CD14-positive monocyte (primary cell): ENCODE data around the gene WNT5B. TPM values are rescaled to one million over a fixed set of nuclear protein-coding genes. Genes with fewer than 3 reads are reported as not detected.

Experiments used
- DNase-seq, 3 donors: peaks; one replicate each; pipeline ENCODE4 v3.0.0-alpha.2; 2011 to 2022
- H2AFZ ChIP-seq: 2 replicates; pipeline ENCODE4 v1.6.0; 2012; ENCODE audit warnings: mild to moderate bottlenecking, low read depth, low read length, inconsistent platforms; ENCODE audit not compliant: insufficient read depth, poor library complexity, severe bottlenecking
- H3K27ac ChIP-seq, 2 donors: 1 replicate in 1 of 2; 2 replicates in 1 of 2; pipeline ENCODE4 v1.5.1; 2012 to 2013; ENCODE audit warnings: low read length in 2 of 2, control low read depth in 1 of 2, inconsistent platforms in 1 of 2, low read depth in 1 of 2, mild to moderate bottlenecking in 1 of 2
- H3K27me3 ChIP-seq, 2 donors: one replicate each; pipeline versions ENCODE4 v1.6.0 to v1.6.1; 2011 to 2013; ENCODE audit warnings: low read length in 2 of 2; ENCODE audit not compliant: control insufficient read depth in 2 of 2, insufficient read depth in 2 of 2
- H3K36me3 ChIP-seq, 2 donors: replicated peaks in 1 of 2; 1 replicate in 1 of 2; 2 replicates in 1 of 2; pipeline versions ENCODE4 v1.5.1 to v1.6.1; 2012 to 2013; ENCODE audit warnings: low read length in 2 of 2, control low read depth in 1 of 2, inconsistent platforms in 1 of 2, mild to moderate bottlenecking in 1 of 2; ENCODE audit not compliant: insufficient read depth in 2 of 2, control insufficient read depth in 1 of 2
- H3K4me1 ChIP-seq, 2 donors: 1 replicate in 1 of 2; 2 replicates in 1 of 2; pipeline versions ENCODE4 v1.5.1 to v1.6.1; 2012 to 2013; ENCODE audit warnings: low read length in 2 of 2, control low read depth in 1 of 2, inconsistent platforms in 1 of 2, mild to moderate bottlenecking in 1 of 2, moderate library complexity in 1 of 2; ENCODE audit not compliant: insufficient read depth in 2 of 2, control insufficient read depth in 1 of 2
- H3K4me2 ChIP-seq: replicated peaks from 2 replicates; pipeline ENCODE3; 2012; ENCODE audit warnings: low read length, moderate library complexity, mild to moderate bottlenecking; ENCODE audit not compliant: poor library complexity, severe bottlenecking; ENCODE audit errors: extremely low read depth
- H3K4me3 ChIP-seq, 3 experiments: fragments of 200-600 bp in 1 of 3; sonication (generic) in 1 of 3; replicated peaks in 1 of 3; 1 replicate in 2 of 3; 2 replicates in 1 of 3; pipeline ENCODE4 v1.5.1; 2011 to 2013; ENCODE audit warnings: low read length in 3 of 3, mild to moderate bottlenecking in 3 of 3, control low read depth in 2 of 3, low read depth in 2 of 3, inconsistent platforms in 1 of 3, moderate library complexity in 1 of 3
- H3K79me2 ChIP-seq: 2 replicates; pipeline ENCODE4 v1.6.0; 2012; ENCODE audit warnings: mild to moderate bottlenecking, control low read depth, inconsistent platforms, low read length, moderate library complexity; ENCODE audit not compliant: insufficient read depth
- H3K9ac ChIP-seq: 2 replicates; pipeline ENCODE4 v1.6.0; 2017; ENCODE audit warnings: low read length, mild to moderate bottlenecking; ENCODE audit not compliant: insufficient read depth, poor library complexity, severe bottlenecking
- H3K9me3 ChIP-seq, 2 donors: replicated peaks in 1 of 2; 1 replicate in 1 of 2; 2 replicates in 1 of 2; pipeline versions ENCODE4 v1.5.1 to v1.6.1; 2012 to 2013; ENCODE audit warnings: low read length in 2 of 2, control low read depth in 1 of 2; ENCODE audit not compliant: control insufficient read depth in 1 of 2, insufficient read depth in 1 of 2
- H4K20me1 ChIP-seq: 2 replicates; pipeline ENCODE4 v1.6.0; 2012; ENCODE audit warnings: mild to moderate bottlenecking, low read length, control low read depth, moderate library complexity; ENCODE audit not compliant: insufficient read depth
- H3K27ac Mint-ChIP-seq, 7 donors: one replicate each; pipeline ENCODE4 v1.8.0; 2020; ENCODE audit warnings: mild to moderate bottlenecking in 7 of 7, mixed read lengths in 7 of 7, moderate library complexity in 6 of 7, inconsistent platforms in 2 of 7
- H3K27me3 Mint-ChIP-seq, 3 donors: one replicate each; pipeline ENCODE4 v1.8.0; 2021 to 2022; ENCODE audit warnings: low read depth in 3 of 3, mild to moderate bottlenecking in 3 of 3, mixed read lengths in 3 of 3, moderate library complexity in 3 of 3, inconsistent platforms in 1 of 3
- H3K36me3 Mint-ChIP-seq, 2 donors: one replicate each; pipeline ENCODE4 v1.8.0; 2020; ENCODE audit warnings: mixed read lengths in 2 of 2, inconsistent platforms in 1 of 2, mild to moderate bottlenecking in 1 of 2
- H3K4me1 Mint-ChIP-seq: one replicate; pipeline ENCODE4 v1.8.0; 2020; ENCODE audit warnings: mild to moderate bottlenecking, mixed read lengths
- H3K4me3 Mint-ChIP-seq, 2 donors: one replicate each; pipeline ENCODE4 v1.8.0; 2020; ENCODE audit warnings: mild to moderate bottlenecking in 2 of 2, mixed read lengths in 2 of 2, moderate library complexity in 1 of 2
- H3K9me3 Mint-ChIP-seq, 7 donors: one replicate each; pipeline ENCODE4 v1.8.0; 2020 to 2022; ENCODE audit warnings: mixed read lengths in 7 of 7, mild to moderate bottlenecking in 6 of 7, moderate library complexity in 6 of 7, inconsistent platforms in 2 of 7
- WGBS: methylation state at CpG from one replicate; pipeline ENCODE4 v1.1.5; 2013; ENCODE audit warnings: missing lambda C conversion rate; ENCODE audit not compliant: insufficient coverage; 5-methylcytosine and 5-hydroxymethylcytosine counted together
- intact Hi-C, 2 donors: fragments of 100-400 bp; cut with micrococcal nuclease; formaldehyde crosslinking; loops; one replicate each; pipeline versions ENCODE4 v1.15.0 to v1.15.1; 2023
- polyA plus RNA-seq, 3 donors: library from polyadenylated mRNA; depleted of rRNA in 1 of 3; unstranded in 2 of 3; stranded (reverse) in 1 of 3; fragments of 300-500 nt in 2 of 3; fragments of >200 nt in 1 of 3; fragmentation: Illumina TruSeq in 2 of 3; gene quantifications; 1 replicate in 2 of 3; 2 replicates in 1 of 3; pipeline ENCODE4 v1.2.3, GENCODE V29; 2012 to 2021
- TF ChIP-seq, protein P1 (sequence below): fragments of 200-600 bp; IDR thresholded peaks from one replicate; pipeline ENCODE4 v1.8.0; 2022; ENCODE audit warnings: antibody characterized with exemption, mild to moderate bottlenecking

WNT5B gene
- polyA plus RNA-seq, 3 donors, result 2.7 to 4.1 (median 3.1) TPM

DNA sequence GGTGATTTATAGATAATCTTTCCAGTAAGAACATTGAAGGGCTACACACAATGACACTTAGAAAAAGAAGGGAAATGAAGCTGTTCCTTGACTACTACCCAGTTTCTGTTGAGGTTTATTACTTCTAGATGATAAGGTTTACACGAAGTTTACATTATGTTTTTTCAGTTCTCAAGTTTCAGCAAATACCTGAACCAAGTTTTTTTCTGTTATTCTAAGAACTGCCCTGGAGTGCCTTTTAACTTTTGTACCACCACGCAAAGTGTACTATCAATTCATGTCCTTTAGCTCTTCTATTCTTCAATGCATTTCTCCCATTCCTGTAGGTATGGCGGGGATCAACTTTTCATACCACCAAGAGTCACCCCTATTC lies 40.5 kb upstream of the WNT5B start:
- intact Hi-C loops, result loop anchor here (10.0 kb wide), 2 partner anchors 774 to 1024 kb away; no protein-coding TSS in a partner anchor
- DNase-seq, result no peak
- H2AFZ ChIP-seq, result no peak overlapping the region
- TF ChIP-seq, protein P1, sequence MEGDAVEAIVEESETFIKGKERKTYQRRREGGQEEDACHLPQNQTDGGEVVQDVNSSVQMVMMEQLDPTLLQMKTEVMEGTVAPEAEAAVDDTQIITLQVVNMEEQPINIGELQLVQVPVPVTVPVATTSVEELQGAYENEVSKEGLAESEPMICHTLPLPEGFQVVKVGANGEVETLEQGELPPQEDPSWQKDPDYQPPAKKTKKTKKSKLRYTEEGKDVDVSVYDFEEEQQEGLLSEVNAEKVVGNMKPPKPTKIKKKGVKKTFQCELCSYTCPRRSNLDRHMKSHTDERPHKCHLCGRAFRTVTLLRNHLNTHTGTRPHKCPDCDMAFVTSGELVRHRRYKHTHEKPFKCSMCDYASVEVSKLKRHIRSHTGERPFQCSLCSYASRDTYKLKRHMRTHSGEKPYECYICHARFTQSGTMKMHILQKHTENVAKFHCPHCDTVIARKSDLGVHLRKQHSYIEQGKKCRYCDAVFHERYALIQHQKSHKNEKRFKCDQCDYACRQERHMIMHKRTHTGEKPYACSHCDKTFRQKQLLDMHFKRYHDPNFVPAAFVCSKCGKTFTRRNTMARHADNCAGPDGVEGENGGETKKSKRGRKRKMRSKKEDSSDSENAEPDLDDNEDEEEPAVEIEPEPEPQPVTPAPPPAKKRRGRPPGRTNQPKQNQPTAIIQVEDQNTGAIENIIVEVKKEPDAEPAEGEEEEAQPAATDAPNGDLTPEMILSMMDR, result no peak
- H3K4me3 ChIP-seq, result no peak overlapping the region
- Mint-ChIP-seq H3K9me3 (no peaks in the 10 kb centered on the region), H3K27ac (no peak overlapping the region), H3K4me3 (no peak overlapping the region), H3K4me1 (peaks cover 42% of the 10 kb centered on the region), H3K27me3 (peaks cover 0 to 4% (median 0%) of the 10 kb centered on the region in 3 donors), H3K36me3 (peaks cover 19 to 31% of the 10 kb centered on the region in 2 donors)
- H3K27ac ChIP-seq, result no peak overlapping the region
- H3K9me3 ChIP-seq, result no peaks in the 10 kb centered on the region
- peaks cover 58% of the 10 kb centered on the region for H4K20me1 ChIP-seq
- no peaks in the 10 kb centered on the region for H3K27me3 ChIP-seq
- H3K9ac ChIP-seq, result no peak overlapping the region
- H3K36me3 ChIP-seq, result peaks cover 0 to 26% of the 10 kb centered on the region in 2 donors
- no peak overlapping the region for H3K4me2 ChIP-seq
- WGBS, result 100% methylated on average over 2 of the region's 3 CpGs
- H3K79me2 ChIP-seq, result peaks cover 43% of the 10 kb centered on the region
- H3K4me1 ChIP-seq, result peaks cover 28 to 35% of the 10 kb centered on the region in 2 donors

DNA sequence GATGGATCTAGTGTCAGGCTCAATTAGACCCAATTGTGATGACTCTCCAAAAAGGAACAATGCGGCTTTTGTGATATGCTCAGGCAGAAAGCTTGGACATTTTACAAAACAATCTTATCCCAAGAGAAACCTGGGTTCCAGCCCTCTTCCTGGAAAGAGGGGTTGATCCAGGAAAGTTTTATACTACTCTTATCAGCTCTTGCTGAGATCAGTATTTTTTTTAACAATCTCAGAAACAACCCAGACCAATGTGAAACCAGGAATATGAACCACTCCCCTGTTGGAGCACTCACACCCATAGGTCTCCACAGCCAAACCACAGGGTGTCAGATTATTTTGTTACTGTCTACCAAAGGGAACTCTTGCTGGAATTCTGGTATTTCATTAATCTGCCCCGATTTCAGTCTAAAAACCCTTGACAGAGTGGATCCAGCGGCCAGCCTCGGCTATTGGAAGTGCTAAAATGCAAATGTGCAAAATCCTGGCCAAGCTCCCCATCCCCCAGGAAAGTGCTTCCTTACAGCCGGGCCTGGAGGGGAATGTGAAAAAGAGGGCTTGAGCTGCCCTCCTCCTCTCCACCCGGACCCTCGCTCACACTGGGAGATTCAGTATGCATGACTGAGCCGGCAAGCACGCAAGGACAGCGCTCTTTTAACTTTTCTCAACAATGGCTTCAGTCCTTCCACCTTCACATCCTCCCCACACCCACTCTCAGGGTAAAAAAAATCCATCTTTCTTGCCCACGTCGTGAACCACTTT lies 38.6 kb upstream of the WNT5B start:
- Histone ChIP-seq H3K9me3 (no peaks in the 10 kb centered on the region), H3K4me2 (peak overlapping the region; percentile 99), H3K27me3 (no peaks in the 10 kb centered on the region), H3K79me2 (peaks cover 45% of the 10 kb centered on the region), H4K20me1 (peaks cover 62% of the 10 kb centered on the region), H3K9ac (no peak overlapping the region), H3K4me1 (peaks cover 34 to 42% of the 10 kb centered on the region in 2 donors), H3K36me3 (peaks cover 0 to 24% of the 10 kb centered on the region in 2 donors), H3K27ac (no peak overlapping the region), H3K4me3 (peak overlapping the region in 1 of 3 experiments; percentile 94), H2AFZ (no peak overlapping the region)
- H3K9me3 Mint-ChIP-seq, result no peaks in the 10 kb centered on the region
- H3K36me3 Mint-ChIP-seq, result peaks cover 19 to 23% of the 10 kb centered on the region in 2 donors
- intact Hi-C loops, result no loop called here
- no peak for DNase-seq
- H3K27me3 Mint-ChIP-seq, result peaks cover 0 to 4% (median 0%) of the 10 kb centered on the region in 3 donors
- peak overlapping the region in 1 of 7 donors; percentile 43 for H3K27ac Mint-ChIP-seq
- peaks cover 47% of the 10 kb centered on the region for H3K4me1 Mint-ChIP-seq
- H3K4me3 Mint-ChIP-seq, result peak overlapping the region in 1 of 2 donors; percentile 14
- 100% methylated on average over 5 of the region's 12 CpGs for WGBS
- TF ChIP-seq, protein P1, result no peak
